ENCODE data around the gene NR1D2. TPM values are rescaled to one million over a fixed set of nuclear protein-coding genes. Genes with fewer than 3 reads are reported as not detected.
"Not testable (repeated sequence)": the region's sequence is repeated elsewhere in the genome, so short reads cannot be mapped to it uniquely, and the experiment has no call there.

The NR1D2 gene
- total and polyA plus RNA-seq, 2 donors from 2014 or later, result 7.1 to 49.3 TPM

DNA sequence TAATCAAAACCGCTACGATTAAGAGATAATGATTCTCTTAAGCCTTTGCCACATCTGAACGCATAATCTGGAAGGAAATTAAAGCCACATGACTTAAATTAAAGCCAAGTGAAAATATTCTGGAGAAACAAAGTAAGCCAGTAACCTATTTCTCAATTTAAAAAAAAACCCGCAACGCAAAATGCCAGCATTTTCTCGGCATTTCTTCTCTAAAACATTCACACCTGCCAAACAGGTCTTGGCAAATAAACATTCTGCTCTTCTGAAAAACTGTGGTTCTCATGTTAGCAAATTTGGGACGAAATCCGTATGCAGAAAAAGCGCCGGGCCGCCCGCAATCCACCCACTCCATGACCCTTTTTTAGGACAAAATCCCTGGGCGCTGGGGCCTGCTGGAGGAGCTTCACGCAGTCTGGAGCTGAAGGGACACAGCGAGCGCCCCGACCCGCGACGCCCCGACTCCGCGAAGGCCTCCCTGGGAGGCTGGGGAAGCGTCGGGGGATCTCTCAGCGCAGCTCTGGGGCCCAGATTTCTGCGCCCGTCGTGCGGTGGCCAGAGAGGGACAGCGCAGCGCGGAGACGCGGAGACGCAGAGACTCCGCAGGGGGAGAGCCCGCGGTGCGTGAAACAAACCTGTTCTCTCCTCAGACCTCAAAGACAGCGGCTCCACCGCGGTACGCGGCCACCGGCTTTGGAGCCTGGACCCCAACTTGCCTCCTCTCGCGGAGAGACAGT is 28.8 kb upstream of the NR1D2 start:
- H3K4me1 ChIP-seq (ENCODE audit: control insufficient read depth in 2 of 3, insufficient read depth in 2 of 3, low read depth in 1 of 3, low read length in 3 of 3), result peaks cover 7 to 21% (median 17%) of the 10 kb centered on the region in 3 donors
- intact Hi-C loops (cut with DNase I), result no loop called here
- TF ChIP-seq, protein P1, sequence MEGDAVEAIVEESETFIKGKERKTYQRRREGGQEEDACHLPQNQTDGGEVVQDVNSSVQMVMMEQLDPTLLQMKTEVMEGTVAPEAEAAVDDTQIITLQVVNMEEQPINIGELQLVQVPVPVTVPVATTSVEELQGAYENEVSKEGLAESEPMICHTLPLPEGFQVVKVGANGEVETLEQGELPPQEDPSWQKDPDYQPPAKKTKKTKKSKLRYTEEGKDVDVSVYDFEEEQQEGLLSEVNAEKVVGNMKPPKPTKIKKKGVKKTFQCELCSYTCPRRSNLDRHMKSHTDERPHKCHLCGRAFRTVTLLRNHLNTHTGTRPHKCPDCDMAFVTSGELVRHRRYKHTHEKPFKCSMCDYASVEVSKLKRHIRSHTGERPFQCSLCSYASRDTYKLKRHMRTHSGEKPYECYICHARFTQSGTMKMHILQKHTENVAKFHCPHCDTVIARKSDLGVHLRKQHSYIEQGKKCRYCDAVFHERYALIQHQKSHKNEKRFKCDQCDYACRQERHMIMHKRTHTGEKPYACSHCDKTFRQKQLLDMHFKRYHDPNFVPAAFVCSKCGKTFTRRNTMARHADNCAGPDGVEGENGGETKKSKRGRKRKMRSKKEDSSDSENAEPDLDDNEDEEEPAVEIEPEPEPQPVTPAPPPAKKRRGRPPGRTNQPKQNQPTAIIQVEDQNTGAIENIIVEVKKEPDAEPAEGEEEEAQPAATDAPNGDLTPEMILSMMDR (IDR thresholded peaks at IDR 0.05; ENCODE audit: borderline replicate concordance, extremely low read depth, insufficient read depth), result no peak

DNA sequence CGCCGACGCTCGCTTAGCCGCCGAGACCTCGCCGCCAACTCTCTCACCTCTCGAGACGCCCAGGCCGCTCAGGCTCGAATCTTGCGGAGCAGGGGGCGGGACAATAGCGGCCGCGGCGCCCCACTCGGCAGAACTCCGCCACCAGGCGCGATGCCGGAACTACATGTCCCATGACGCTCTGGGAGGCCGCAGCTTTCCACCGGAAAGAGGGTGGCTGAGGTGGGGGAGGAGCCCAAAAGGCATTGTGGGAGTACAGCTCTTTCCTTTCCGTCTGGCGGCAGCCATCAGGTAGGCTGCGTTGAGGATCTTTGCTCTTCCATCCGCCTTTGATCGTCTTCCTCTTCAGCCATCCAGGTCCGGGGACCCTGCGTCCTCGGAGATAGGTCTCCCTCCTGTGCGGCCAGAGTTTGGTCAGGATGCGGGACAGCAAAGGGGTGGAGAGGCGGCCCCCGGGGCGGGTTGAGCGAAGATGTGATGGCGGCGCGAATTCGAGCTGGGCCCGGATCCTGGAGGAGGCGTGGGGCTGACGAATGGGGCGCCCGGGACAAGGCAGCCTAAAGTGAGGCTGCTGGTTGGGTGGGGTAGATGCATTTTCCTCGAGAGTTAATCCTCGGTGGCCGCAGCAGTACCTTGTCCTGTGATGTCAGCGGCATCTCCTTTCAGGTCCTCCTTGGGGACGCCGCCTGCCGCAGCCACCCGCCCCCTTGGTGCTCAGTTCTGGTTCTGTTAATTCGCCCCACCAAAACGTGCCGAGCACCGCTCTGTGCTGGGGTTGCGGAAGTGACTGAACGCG is 28.0 kb upstream of the NR1D2 start, which contains the start of the genes NKIRAS1 and RPL15:
TSS of gene NKIRAS1 (minus strand) at position 105 of the 793 bp plus-strand sequence. CDS start 6,086 bp downstream, outside the sequence.
TSS of gene RPL15 (plus strand) at position 247 of the 793 bp plus-strand sequence. CDS start 728 bp downstream, outside the sequence.
- TF ChIP-seq, protein P1 (IDR thresholded peaks at IDR 0.05; ENCODE audit: borderline replicate concordance, extremely low read depth, insufficient read depth), result peak; percentile 1
- no peak for FAIRE-seq

More for the DNA sequence above, 28.8 kb upstream of the NR1D2 start:
- H3K36me3 ChIP-seq (ENCODE audit: control insufficient read depth in 2 of 3, insufficient read depth in 3 of 3, low read length in 3 of 3), result peaks cover 3 to 17% (median 7%) of the 10 kb centered on the region in 3 donors
- FAIRE-seq (no peak), DNase-seq (no peak)
- H3K27me3 ChIP-seq (ENCODE audit: control insufficient read depth, insufficient read depth, low read length), result no peaks in the 10 kb centered on the region
- peak overlapping the region; percentile 84 to 95 for H3K27ac ChIP-seq (ENCODE audit: low read depth in 2 of 2, low read length in 2 of 2)
- H3K9ac ChIP-seq (ENCODE audit: low read length in 3 of 3), result peak overlapping the region; percentile 89 to 97 (median 95)
- peak overlapping the region; percentile 84 to 97 (median 91) for H3K4me3 ChIP-seq (ENCODE audit: low read length in 3 of 3)
- H3K9me3 ChIP-seq (ENCODE audit: control insufficient read depth in 2 of 3, insufficient read depth in 1 of 3, low read length in 3 of 3), result no peaks in the 10 kb centered on the region

DNA sequence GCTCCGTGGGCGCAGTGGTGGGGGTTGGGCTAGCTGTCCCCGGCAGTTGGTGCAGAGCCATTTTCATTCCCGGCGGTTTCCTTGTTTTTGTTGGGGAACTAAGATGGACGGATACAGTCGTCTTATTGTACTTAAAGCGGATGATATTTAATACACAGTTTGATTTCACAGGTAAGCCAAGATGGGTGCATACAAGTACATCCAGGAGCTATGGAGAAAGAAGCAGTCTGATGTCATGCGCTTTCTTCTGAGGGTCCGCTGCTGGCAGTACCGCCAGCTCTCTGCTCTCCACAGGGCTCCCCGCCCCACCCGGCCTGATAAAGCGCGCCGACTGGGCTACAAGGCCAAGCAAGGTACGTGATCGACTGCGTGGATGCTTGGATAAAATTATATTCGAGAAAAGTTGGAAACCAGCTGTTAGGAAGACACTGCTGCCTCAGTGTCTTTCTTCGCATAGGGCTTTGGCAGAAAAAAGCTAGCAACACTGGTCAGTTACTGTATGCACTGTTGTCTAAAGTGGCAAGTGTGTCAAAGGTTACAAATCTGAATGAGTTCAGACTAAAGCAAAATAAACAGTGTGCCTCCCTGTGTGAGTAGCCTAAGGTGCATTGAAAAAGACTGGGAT is 27.3 kb upstream of the NR1D2 start:
- peak overlapping the region; percentile 94 to 95 for H3K27ac ChIP-seq (ENCODE audit: low read depth in 2 of 2, low read length in 2 of 2)
- H3K4me3 ChIP-seq (ENCODE audit: low read length in 3 of 3), result peak overlapping the region; percentile 84 to 97 (median 91)
- H3K27me3 ChIP-seq (ENCODE audit: control insufficient read depth, insufficient read depth, low read length); intact Hi-C loops (cut with DNase I); FAIRE-seq; H3K9me3 ChIP-seq (ENCODE audit: control insufficient read depth in 2 of 3, insufficient read depth in 1 of 3, low read length in 3 of 3): not testable (repeated sequence)
- H3K36me3 ChIP-seq (ENCODE audit: control insufficient read depth in 2 of 3, insufficient read depth in 3 of 3, low read length in 3 of 3), result peaks cover 3 to 17% (median 10%) of the 10 kb centered on the region in 3 donors
- H3K9ac ChIP-seq (ENCODE audit: low read length in 3 of 3), result peak overlapping the region; percentile 89 to 95 (median 94)
- peak in 2 of 5 donors; percentile 77 to 84 for DNase-seq
- H3K4me1 ChIP-seq (ENCODE audit: control insufficient read depth in 2 of 3, insufficient read depth in 2 of 3, low read depth in 1 of 3, low read length in 3 of 3), result peaks cover 7 to 21% (median 17%) of the 10 kb centered on the region in 3 donors

More for the DNA sequence above, 28.0 kb upstream of the NR1D2 start, which contains the start of the genes NKIRAS1 and RPL15:
- H3K9ac ChIP-seq (ENCODE audit: low read length in 3 of 3), result peak within 1 kb of the TSS; percentile 89 to 97 (median 95)
- H3K9me3 ChIP-seq (ENCODE audit: control insufficient read depth in 2 of 3, insufficient read depth in 1 of 3, low read length in 3 of 3), result no peaks in the 10 kb centered on the region
- intact Hi-C loops (cut with DNase I), result no loop called here
- H3K4me3 ChIP-seq (ENCODE audit: low read length in 3 of 3), result peak within 1 kb of the TSS; percentile 84 to 97 (median 91)
- peak within 1 kb of the TSS; percentile 94 to 95 for H3K27ac ChIP-seq (ENCODE audit: low read depth in 2 of 2, low read length in 2 of 2)
- peak; percentile 98 to 99 (median 98) for DNase-seq
- H3K36me3 ChIP-seq (ENCODE audit: control insufficient read depth in 2 of 3, insufficient read depth in 3 of 3, low read length in 3 of 3), result peaks cover 3 to 17% (median 9%) of the 10 kb centered on the region in 3 donors
- H3K4me1 ChIP-seq (ENCODE audit: control insufficient read depth in 2 of 3, insufficient read depth in 2 of 3, low read depth in 1 of 3, low read length in 3 of 3), result peaks cover 7 to 21% (median 17%) of the 10 kb centered on the region in 3 donors
- H3K27me3 ChIP-seq (ENCODE audit: control insufficient read depth, insufficient read depth, low read length), result no peaks in the 10 kb centered on the region

DNA sequence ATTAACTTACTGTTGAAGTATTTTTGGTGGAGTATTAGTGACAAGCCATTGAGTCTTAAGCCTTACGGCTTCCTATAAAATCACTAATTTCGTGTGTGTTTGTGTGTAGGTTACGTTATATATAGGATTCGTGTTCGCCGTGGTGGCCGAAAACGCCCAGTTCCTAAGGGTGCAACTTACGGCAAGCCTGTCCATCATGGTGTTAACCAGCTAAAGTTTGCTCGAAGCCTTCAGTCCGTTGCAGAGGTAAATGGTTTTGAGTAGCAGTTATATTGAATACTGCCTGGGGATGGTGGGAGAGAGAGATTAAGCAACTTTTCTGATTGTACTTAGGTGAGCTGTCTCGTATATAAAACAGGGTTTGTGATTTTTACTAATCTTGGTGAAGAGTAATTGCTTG is 26.8 kb upstream of the NR1D2 start:
- DNase-seq; H3K9me3 ChIP-seq (ENCODE audit: control insufficient read depth in 2 of 3, insufficient read depth in 1 of 3, low read length in 3 of 3); H3K27ac ChIP-seq (ENCODE audit: low read depth in 2 of 2, low read length in 2 of 2); intact Hi-C loops (cut with DNase I); FAIRE-seq; H3K27me3 ChIP-seq (ENCODE audit: control insufficient read depth, insufficient read depth, low read length): not testable (repeated sequence)
- peak overlapping the region; percentile 89 to 95 (median 94) for H3K9ac ChIP-seq (ENCODE audit: low read length in 3 of 3)
- peak overlapping the region; percentile 84 to 97 (median 91) for H3K4me3 ChIP-seq (ENCODE audit: low read length in 3 of 3)
- peaks cover 7 to 21% (median 17%) of the 10 kb centered on the region in 3 donors for H3K4me1 ChIP-seq (ENCODE audit: control insufficient read depth in 2 of 3, insufficient read depth in 2 of 3, low read depth in 1 of 3, low read length in 3 of 3)
- peaks cover 3 to 17% (median 10%) of the 10 kb centered on the region in 3 donors for H3K36me3 ChIP-seq (ENCODE audit: control insufficient read depth in 2 of 3, insufficient read depth in 3 of 3, low read length in 3 of 3)
